WI38 (cell line): Measurements from ENCODE around the gene DCLRE1A.
"Not testable (repeated sequence)": the region's sequence is repeated elsewhere in the genome, so short reads cannot be mapped to it uniquely, and the experiment has no call there.

Experiments used
- H3K4me3 ChIP-seq: 2 replicates; pipeline ENCODE4 v1.5.1; 2011; ENCODE audit warnings: low read depth, mild to moderate bottlenecking, control low read depth, low read length
- CTCF ChIP-seq: IDR thresholded peaks from 2 replicates; pipeline ENCODE4 v1.5.1; 2012; ENCODE audit warnings: low read depth, mild to moderate bottlenecking, control low read depth, low read length

Gene DCLRE1A

GRCh38 chr10:113820507-113820906 is 33.4 kb downstream of the DCLRE1A start:
- no peak overlapping the region for H3K4me3 ChIP-seq
- TF ChIP-seq CTCF, result 0 out of 2 replicates have a peak, but pooled peaks have one; percentile 4

GRCh38 chr10:113819989-113820388 is 33.9 kb downstream of the DCLRE1A start:
- no peak for TF ChIP-seq CTCF
- H3K4me3 ChIP-seq, result no peak overlapping the region

- H3K4me3 ChIP-seq, result not testable (repeated sequence)
Observed at GRCh38 chr10:113814700-113815099, 39.2 kb downstream of the DCLRE1A start.

- no peak overlapping the region for H3K4me3 ChIP-seq
- TF ChIP-seq CTCF, result no peak
Observed at GRCh38 chr10:113808168-113808567, 45.7 kb downstream of the DCLRE1A start.

- no peak overlapping the region for H3K4me3 ChIP-seq
- TF ChIP-seq CTCF, result no peak
Observed at GRCh38 chr10:113806503-113806902, 47.4 kb downstream of the DCLRE1A start.

GRCh38 chr10:113802997-113803396 is 50.9 kb downstream of the DCLRE1A start:
- H3K4me3 ChIP-seq, result no peak overlapping the region
- no peak for TF ChIP-seq CTCF

- H3K4me3 ChIP-seq, result no peak overlapping the region
- no peak for TF ChIP-seq CTCF
Observed at GRCh38 chr10:113801569-113801968, 52.3 kb downstream of the DCLRE1A start.

- no peak overlapping the region for H3K4me3 ChIP-seq
- TF ChIP-seq CTCF, result no peak
Observed at GRCh38 chr10:113791691-113792090, 62.2 kb downstream of the DCLRE1A start.
